ENCODE data around the gene KRTAP5-10. TPM values are rescaled to one million over a fixed set of nuclear protein-coding genes. Genes with fewer than 3 reads are reported as not detected.
A peak's percentile ranks its signal among the peaks of the same experiment; 100 is the strongest.
"Not testable (repeated sequence)": the region's sequence is repeated elsewhere in the genome, so short reads cannot be mapped to it uniquely, and the experiment has no call there.

KRTAP5-10 gene, protein sequence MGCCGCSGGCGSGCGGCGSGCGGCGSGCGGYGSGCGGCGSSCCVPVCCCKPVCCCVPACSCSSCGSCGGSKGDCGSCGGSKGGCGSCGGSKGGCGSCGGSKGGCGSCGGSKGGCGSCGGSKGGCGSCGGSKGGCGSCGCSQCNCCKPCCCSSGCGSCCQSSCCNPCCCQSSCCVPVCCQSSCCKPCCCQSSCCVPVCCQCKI
- not detected in 2 replicates for total RNA-seq

GRCh38 chr11:71565263-71565662, at the start of gene KRTAP5-10:
KRTAP5-10 (plus strand) TSS chr11:71565563; CDS start chr11:71565588, 25 bp downstream.
- DNase-seq (ENCODE audit: low read depth), result no peak
- H3K4me3 ChIP-seq (ENCODE audit: low read depth, low read length), result no peak within 1 kb of the TSS
- TF ChIP-seq CTCF (IDR thresholded peaks at IDR 0.05; ENCODE audit: insufficient read depth, low read depth, low read length), result no peak

- no peak for TF ChIP-seq CTCF (IDR thresholded peaks at IDR 0.05; ENCODE audit: insufficient read depth, low read depth, low read length)
- no peak for DNase-seq (ENCODE audit: low read depth)
- H3K4me3 ChIP-seq (ENCODE audit: low read depth, low read length), result no peak overlapping the region
Observed at GRCh38 chr11:71518506-71519471, 46.6 kb upstream of the KRTAP5-10 start.

DNA sequence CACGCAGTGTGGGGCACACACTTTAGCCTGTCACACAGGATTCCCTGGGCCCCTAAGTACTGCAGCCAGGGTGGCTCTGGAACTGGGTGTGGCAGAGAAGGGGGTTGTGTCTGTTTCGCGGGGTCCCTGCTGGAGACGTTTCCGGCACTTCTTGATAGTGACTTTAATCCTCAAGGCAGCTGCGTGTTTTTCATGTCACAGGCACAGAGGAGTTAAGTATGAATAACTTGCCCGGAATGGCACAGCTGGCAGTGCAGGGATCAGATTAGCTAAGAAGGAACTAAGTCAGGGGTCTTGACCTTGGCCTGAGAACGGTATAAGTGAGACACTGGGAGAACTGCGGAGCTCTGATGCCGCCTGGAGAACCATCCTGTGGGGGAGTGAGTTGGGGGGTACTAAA, 45.8 kb upstream of the KRTAP5-10 start:
- H3K4me3 ChIP-seq (ENCODE audit: low read depth, low read length), result no peak overlapping the region
- peak; percentile 10 for DNase-seq (ENCODE audit: low read depth)
- no peak for TF ChIP-seq CTCF (IDR thresholded peaks at IDR 0.05; ENCODE audit: insufficient read depth, low read depth, low read length)

- no peak for TF ChIP-seq CTCF (IDR thresholded peaks at IDR 0.05; ENCODE audit: insufficient read depth, low read depth, low read length)
- H3K4me3 ChIP-seq (ENCODE audit: low read depth, low read length), result no peak overlapping the region
- no peak for DNase-seq (ENCODE audit: low read depth)
Observed at GRCh38 chr11:71525188-71525937, 40.0 kb upstream of the KRTAP5-10 start.

- no peak for DNase-seq (ENCODE audit: low read depth)
- no peak for TF ChIP-seq CTCF (IDR thresholded peaks at IDR 0.05; ENCODE audit: insufficient read depth, low read depth, low read length)
- no peak overlapping the region for H3K4me3 ChIP-seq (ENCODE audit: low read depth, low read length)
Observed at GRCh38 chr11:71525938-71526495, 39.3 kb upstream of the KRTAP5-10 start.

GRCh38 chr11:71526796-71527575, 38.4 kb upstream of the KRTAP5-10 start, which contains the start of gene KRTAP5-7:
KRTAP5-7 (plus strand) TSS chr11:71527267; CDS start chr11:71527301, 34 bp downstream.
- DNase-seq (ENCODE audit: low read depth); H3K4me3 ChIP-seq (ENCODE audit: low read depth, low read length): not testable (repeated sequence)
